NB4 (cell line): ENCODE measurements around the gene ENTPD3.

Source experiments
- DNase-seq: peaks from one replicate; pipeline ENCODE4 v3.0.0; 2010; ENCODE audit warnings: low read depth
- H3K4me3 ChIP-seq: one replicate; pipeline ENCODE4 v1.5.1; 2011; ENCODE audit warnings: mild to moderate bottlenecking, low read depth, low read length, moderate library complexity
- MYC ChIP-seq: IDR thresholded peaks from 2 replicates; pipeline ENCODE4 v1.6.1; 2011; ENCODE audit warnings: low read depth, low read length
- POLR2A ChIP-seq: IDR thresholded peaks from 2 replicates; pipeline ENCODE4 v1.6.1; 2011; ENCODE audit warnings: mild to moderate bottlenecking; ENCODE audit not compliant: insufficient read length; ENCODE audit errors: extremely low read depth
- TF ChIP-seq, protein P1 (sequence below): IDR thresholded peaks from 2 replicates; pipeline ENCODE4 v1.6.1; 2011; ENCODE audit warnings: low read depth, low read length
- TF ChIP-seq, protein P2 (sequence below): IDR thresholded peaks from one replicate; pipeline ENCODE4 v1.5.1; 2012; ENCODE audit warnings: low read depth, low read length

The ENTPD3 gene, protein sequence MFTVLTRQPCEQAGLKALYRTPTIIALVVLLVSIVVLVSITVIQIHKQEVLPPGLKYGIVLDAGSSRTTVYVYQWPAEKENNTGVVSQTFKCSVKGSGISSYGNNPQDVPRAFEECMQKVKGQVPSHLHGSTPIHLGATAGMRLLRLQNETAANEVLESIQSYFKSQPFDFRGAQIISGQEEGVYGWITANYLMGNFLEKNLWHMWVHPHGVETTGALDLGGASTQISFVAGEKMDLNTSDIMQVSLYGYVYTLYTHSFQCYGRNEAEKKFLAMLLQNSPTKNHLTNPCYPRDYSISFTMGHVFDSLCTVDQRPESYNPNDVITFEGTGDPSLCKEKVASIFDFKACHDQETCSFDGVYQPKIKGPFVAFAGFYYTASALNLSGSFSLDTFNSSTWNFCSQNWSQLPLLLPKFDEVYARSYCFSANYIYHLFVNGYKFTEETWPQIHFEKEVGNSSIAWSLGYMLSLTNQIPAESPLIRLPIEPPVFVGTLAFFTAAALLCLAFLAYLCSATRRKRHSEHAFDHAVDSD

DNA sequence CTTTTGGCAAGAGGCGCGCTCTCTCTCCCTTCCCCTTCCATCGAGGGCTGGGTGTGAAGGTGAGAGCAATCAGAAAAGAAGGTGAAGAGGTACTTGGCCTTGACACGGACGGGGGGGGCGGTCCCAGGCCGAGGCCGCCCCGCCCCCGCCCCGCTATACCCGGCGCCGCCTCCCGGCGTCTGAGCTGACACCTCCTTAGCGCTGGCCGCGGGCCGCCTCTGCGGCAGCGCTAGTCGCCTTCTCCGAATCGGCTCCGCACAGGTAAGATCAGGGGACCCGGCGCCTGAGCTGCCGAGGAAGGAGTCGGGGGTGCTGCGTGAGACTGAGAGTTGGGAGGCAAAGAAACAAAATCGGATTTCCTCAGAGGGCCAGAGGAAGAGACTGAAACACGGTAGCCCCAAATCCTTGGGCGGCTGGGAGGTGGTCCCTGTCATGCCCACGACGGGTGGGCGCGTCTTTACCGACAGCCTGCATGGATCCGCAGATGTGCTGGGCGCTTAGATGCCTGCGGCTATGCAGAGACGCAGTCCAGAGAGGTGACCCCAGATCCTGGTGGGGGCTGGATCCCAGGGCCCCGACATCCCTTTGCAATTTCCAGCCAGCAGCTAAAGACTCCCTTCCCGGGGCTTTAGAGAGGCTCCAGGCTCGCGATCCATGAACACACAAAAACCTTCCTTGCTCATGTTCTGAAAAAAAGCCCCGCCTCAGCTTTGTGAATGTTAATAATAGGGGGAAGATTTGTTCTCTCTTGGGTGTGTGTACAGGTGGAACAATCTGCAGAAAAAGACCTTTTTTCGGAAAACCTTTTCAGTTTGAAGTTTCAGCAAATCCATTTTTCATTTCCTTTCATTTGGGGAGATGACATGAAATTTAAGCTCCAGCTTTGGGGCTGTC, at the start of gene ENTPD3:
ENTPD3 (plus strand) TSS at position 184 of the 894 bp plus-strand sequence. CDS start 874 bp downstream, outside the sequence.
- TF ChIP-seq, protein P1, sequence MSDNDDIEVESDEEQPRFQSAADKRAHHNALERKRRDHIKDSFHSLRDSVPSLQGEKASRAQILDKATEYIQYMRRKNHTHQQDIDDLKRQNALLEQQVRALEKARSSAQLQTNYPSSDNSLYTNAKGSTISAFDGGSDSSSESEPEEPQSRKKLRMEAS: no peak
- TF ChIP-seq POLR2A (no peak), MYC (no peak)
- TF ChIP-seq, protein P2, sequence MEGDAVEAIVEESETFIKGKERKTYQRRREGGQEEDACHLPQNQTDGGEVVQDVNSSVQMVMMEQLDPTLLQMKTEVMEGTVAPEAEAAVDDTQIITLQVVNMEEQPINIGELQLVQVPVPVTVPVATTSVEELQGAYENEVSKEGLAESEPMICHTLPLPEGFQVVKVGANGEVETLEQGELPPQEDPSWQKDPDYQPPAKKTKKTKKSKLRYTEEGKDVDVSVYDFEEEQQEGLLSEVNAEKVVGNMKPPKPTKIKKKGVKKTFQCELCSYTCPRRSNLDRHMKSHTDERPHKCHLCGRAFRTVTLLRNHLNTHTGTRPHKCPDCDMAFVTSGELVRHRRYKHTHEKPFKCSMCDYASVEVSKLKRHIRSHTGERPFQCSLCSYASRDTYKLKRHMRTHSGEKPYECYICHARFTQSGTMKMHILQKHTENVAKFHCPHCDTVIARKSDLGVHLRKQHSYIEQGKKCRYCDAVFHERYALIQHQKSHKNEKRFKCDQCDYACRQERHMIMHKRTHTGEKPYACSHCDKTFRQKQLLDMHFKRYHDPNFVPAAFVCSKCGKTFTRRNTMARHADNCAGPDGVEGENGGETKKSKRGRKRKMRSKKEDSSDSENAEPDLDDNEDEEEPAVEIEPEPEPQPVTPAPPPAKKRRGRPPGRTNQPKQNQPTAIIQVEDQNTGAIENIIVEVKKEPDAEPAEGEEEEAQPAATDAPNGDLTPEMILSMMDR: no peak
- no peak within 1 kb of the TSS for H3K4me3 ChIP-seq
- DNase-seq: no peak

DNA sequence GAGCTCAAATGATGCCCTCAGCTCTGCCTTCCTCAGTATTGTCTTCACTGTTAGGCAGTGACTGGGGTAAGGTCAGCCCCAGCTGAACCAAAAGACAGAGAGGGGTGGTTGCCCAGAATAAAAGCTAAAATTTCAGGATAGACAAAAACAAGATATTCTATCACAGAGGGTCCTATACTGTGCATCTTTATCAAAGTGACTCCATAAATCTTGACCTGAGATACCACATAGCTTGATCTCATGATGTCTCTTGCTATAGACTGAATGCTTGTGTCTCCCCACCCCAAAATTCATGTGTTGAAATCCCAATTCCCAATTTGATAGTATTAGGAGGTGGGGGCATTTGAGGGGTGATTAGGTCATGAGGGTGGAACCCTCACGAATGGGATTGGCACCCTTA, 47.1 kb upstream of the ENTPD3 start:
- TF ChIP-seq MYC: no peak
- no peak for TF ChIP-seq POLR2A
- no peak overlapping the region for H3K4me3 ChIP-seq
- DNase-seq: no peak

DNA sequence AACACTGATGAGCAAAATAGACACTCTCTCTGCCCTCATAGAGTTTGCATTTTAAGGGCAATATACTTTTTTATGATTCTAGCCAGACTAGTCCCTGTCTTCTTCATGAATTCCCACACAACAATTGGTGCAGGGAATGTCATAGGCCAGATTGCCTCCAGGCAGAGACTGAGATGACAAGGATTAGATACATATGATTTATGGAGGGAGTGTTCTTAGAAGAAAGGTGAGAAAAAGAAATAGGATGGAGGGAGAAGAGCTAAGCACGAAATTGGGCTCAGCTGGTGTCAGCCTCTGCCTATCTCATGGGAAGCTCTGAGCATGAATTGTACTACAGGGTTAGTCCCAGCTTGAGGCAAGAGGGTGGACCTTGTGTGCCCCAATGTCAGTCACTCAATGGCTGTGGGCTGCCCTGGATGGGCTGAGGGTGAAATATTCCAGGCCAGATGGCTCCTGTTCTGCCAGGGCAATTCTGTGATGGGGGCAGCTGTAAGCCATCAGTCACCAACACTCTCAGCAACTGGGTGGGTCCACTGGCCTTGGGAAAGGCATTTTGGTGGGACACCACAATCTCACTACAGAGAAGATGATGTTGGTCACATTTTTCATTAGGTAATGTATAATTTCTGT, 46.3 kb upstream of the ENTPD3 start:
- no peak overlapping the region for H3K4me3 ChIP-seq
- TF ChIP-seq, protein P2: no peak
- TF ChIP-seq POLR2A (no peak), MYC (no peak)
- TF ChIP-seq, protein P1: no peak
- DNase-seq: no peak

DNA sequence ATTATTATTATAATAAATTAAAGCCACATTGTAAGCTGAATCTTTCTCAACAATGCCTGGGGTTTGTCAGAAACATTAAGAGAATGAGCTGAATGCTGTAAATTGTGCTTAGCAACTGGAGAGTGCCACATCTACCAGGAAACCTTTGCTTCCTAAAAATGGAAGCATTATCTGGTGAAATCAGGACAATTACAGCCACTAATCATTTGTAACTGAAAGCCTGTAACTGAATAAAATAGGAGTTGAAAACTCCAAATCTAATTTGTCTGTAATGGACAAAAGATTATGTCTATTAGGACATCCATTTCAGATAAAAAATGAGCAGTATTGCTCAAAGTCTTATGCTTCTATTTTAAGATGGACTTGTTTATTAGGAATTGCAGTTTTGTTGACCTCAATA, 45.3 kb upstream of the ENTPD3 start:
- no peak for DNase-seq
- H3K4me3 ChIP-seq: no peak overlapping the region
- TF ChIP-seq POLR2A (no peak), MYC (no peak)
- TF ChIP-seq, protein P1: no peak
- TF ChIP-seq, protein P2: no peak

DNA sequence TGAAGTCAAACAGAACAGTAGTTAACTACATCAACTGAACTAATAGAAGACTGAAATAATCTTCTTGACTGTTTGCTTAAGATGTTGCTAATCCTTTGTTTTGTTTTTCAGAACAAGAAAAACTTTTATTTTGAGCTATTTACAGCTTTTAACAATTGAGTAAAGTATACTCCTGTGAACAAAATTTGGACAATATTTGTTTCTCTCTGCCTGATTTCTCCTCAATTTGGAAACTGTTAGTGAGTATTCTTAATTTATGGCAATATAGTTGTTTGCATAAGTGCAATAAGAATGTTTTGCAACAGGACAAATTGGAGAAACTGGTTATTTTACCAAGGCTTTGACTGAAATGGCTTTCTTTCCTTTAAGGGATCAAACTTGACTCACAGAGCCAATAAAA, 36.5 kb upstream of the ENTPD3 start:
- H3K4me3 ChIP-seq: no peak overlapping the region
- TF ChIP-seq, protein P2: no peak
- TF ChIP-seq MYC (no peak), POLR2A (no peak)
- TF ChIP-seq, protein P1: no peak
- DNase-seq: no peak
